Measurements from ENCODE around the gene FOXO4.
A peak's percentile ranks its signal among the peaks of the same experiment; 100 is the strongest.

Gene FOXO4

DNA sequence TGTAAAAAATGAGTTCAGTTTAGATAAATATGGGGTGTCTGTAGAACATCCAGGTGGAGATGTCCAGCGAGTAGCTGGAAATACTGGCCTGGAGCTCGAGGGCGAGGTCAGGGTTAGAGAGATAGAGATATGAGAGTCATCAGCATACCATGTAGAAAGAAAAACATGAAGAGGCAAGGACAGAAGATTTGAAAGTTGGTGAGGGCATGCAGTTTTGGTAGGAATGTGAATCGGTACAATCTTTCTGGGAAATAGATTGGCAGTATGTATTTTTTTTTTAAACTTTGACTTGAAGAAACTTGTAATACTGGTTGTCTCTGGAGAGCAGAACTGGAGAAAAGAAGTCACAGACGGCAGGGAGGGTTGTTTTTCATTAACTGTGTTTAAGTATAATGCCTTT, 25.1 kb upstream of the FOXO4 start:
- H3K27ac ChIP-seq (ENCODE audit: low read depth, low read length): no peak overlapping the region
- no peak overlapping the region for H2AFZ ChIP-seq (ENCODE audit: low read length, unreplicated experiment)
- no peak overlapping the region for H3K4me3 ChIP-seq (ENCODE audit: low read depth, low read length)
- H3K27me3 ChIP-seq (ENCODE audit: insufficient read depth, low read length): no peaks in the 10 kb centered on the region
- H3K36me3 ChIP-seq (ENCODE audit: insufficient read depth, low read length): no peaks in the 10 kb centered on the region
- peaks cover 21% of the 10 kb centered on the region for H3K79me2 ChIP-seq (ENCODE audit: control insufficient read depth, insufficient read depth, low read length, unreplicated experiment)
- H3K4me1 ChIP-seq (ENCODE audit: control insufficient read depth, insufficient read depth, low read length, unreplicated experiment): peaks cover 5% of the 10 kb centered on the region

DNA sequence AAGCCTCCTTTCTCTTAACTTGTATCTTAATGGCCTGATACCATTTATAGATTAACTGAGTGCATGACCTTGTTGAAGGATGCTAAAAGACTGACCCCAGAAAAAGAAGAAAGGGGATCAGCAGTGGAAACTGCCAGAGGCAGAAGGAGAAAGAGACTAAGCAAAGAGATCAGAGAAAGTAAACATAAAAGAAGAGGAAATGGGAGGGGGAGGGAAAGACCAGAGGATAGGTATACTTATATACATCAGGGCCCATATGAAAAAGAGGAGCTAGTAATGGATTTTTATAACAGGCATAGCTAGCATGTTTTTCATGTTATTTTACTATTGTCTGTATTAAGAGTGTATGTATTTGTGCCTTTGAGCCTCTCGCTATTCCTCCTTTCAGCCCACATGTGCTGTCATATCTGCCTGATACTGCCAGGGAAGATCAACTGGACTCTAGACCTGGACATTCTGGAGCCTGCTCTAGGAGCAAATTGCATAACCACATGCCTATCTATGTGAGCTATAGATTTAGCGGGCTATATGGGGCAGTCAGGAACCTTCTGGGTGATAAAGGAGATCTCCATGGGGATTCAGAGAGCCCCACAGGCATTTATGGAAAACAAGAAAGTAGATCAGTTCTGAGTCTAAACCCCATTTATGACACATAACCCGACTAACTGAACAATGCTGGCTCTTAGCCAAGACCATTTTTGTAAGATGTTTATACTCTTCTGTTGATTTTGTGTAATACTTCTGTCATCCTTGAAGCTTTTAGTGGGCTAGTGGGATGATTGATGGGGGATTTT, 14.1 kb upstream of the FOXO4 start:
- Histone ChIP-seq H3K36me3 (ENCODE audit: insufficient read depth, low read length) (no peaks in the 10 kb centered on the region), H2AFZ (ENCODE audit: low read length, unreplicated experiment) (no peak overlapping the region), H3K4me1 (ENCODE audit: control insufficient read depth, insufficient read depth, low read length, unreplicated experiment) (peaks cover 6% of the 10 kb centered on the region), H3K27ac (ENCODE audit: low read depth, low read length) (no peak overlapping the region), H3K79me2 (ENCODE audit: control insufficient read depth, insufficient read depth, low read length, unreplicated experiment) (no peaks in the 10 kb centered on the region), H3K27me3 (ENCODE audit: insufficient read depth, low read length) (no peaks in the 10 kb centered on the region), H3K4me3 (ENCODE audit: low read depth, low read length) (no peak overlapping the region)

DNA sequence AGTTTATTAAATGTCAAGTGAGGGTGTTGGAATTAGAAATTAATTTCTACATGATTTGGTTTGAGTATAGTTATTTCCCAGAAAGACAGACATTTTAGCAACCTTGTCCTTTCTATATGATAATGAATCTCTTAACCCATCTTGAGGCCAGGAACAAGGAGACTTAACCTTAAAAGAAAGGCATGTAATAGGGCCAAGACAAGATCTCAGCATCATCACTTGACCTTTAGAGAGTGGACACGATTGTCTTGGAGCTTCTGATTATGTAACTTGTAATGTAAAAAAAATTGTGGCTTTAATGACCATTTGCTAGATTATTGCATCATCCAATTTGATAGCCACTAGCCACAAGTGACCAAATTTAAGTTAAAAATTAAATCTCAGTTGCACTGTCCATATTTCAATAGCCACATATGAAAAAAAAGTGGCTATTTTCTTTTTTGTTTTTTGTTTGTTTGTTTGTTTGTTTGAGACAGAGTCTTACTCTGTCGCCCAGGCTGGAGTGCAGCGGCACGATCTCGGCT, 13.5 kb upstream of the FOXO4 start:
- Histone ChIP-seq H3K4me1 (ENCODE audit: control insufficient read depth, insufficient read depth, low read length, unreplicated experiment) (peaks cover 6% of the 10 kb centered on the region), H3K27ac (ENCODE audit: low read depth, low read length) (no peak overlapping the region), H3K4me3 (ENCODE audit: low read depth, low read length) (no peak overlapping the region), H3K79me2 (ENCODE audit: control insufficient read depth, insufficient read depth, low read length, unreplicated experiment) (no peaks in the 10 kb centered on the region), H3K36me3 (ENCODE audit: insufficient read depth, low read length) (no peaks in the 10 kb centered on the region), H3K27me3 (ENCODE audit: insufficient read depth, low read length) (no peaks in the 10 kb centered on the region), H2AFZ (ENCODE audit: low read length, unreplicated experiment) (no peak overlapping the region)

DNA sequence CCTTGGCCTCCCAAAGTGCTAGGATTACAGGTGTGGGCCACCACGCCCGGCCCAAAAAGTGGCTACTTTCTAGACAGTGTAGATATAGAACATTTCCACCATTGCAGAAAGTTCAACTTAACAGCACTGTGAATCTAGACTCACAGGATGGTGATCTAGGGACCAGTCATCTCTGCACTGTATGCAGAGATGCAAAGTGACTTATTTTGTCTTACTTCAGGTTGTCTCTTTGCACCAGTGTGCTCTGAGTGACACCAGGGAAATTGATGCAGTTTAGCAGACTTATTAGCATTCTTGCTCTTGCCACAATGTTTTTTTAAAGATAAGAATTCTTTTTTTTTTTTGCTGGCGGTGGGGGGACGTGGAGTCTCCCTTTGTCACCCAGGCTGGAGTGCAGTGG, 12.8 kb upstream of the FOXO4 start:
- H3K27me3 ChIP-seq (ENCODE audit: insufficient read depth, low read length): no peaks in the 10 kb centered on the region
- no peaks in the 10 kb centered on the region for H3K36me3 ChIP-seq (ENCODE audit: insufficient read depth, low read length)
- peaks cover 6% of the 10 kb centered on the region for H3K4me1 ChIP-seq (ENCODE audit: control insufficient read depth, insufficient read depth, low read length, unreplicated experiment)
- no peak overlapping the region for H3K4me3 ChIP-seq (ENCODE audit: low read depth, low read length)
- H3K27ac ChIP-seq (ENCODE audit: low read depth, low read length): no peak overlapping the region
- no peaks in the 10 kb centered on the region for H3K79me2 ChIP-seq (ENCODE audit: control insufficient read depth, insufficient read depth, low read length, unreplicated experiment)
- H2AFZ ChIP-seq (ENCODE audit: low read length, unreplicated experiment): no peak overlapping the region

DNA sequence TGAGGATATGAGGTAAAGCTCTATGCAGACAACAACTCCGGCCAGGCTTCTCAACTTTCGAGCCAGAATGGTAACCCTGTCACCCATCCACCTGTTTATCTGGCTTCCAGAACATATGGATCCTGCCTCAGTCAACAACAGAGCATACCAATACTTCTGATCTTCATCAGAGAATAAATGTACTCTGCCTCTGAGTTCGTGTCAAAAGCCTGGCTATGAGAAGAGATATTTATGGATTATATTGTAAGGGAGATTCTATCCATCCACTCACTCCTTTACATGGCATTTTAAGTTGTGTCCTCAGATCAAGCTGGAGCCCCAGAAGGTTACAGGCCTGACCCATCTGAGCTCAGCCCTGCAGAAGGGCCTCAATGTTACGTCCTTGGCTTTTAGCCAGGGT, 9.8 kb upstream of the FOXO4 start:
- Histone ChIP-seq H3K4me1 (ENCODE audit: control insufficient read depth, insufficient read depth, low read length, unreplicated experiment) (peaks cover 6% of the 10 kb centered on the region), H3K79me2 (ENCODE audit: control insufficient read depth, insufficient read depth, low read length, unreplicated experiment) (no peaks in the 10 kb centered on the region), H3K36me3 (ENCODE audit: insufficient read depth, low read length) (no peaks in the 10 kb centered on the region), H3K27ac (ENCODE audit: low read depth, low read length) (no peak overlapping the region), H3K4me3 (ENCODE audit: low read depth, low read length) (no peak overlapping the region), H2AFZ (ENCODE audit: low read length, unreplicated experiment) (no peak overlapping the region), H3K27me3 (ENCODE audit: insufficient read depth, low read length) (no peaks in the 10 kb centered on the region)

DNA sequence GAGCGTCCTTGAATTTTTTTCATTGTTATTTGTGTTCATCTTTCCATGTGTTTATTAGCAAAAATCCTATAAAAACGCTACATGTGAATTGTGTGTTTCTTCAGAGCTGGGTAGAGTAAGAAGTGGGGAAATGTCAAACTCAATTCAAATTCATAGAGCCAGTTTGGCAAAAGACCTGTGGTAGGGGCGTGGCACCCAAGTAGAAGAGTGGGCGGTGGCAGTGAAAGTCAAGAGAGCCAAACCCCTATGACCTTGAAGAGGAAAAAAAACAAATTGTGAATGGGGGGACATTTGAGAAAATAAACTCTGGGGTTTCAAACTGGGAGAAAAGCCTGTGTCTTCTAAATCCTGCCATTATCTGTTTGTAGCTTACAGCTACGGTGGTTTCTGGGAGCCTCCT, 4.4 kb upstream of the FOXO4 start:
- Histone ChIP-seq H3K27me3 (ENCODE audit: insufficient read depth, low read length) (no peaks in the 10 kb centered on the region), H2AFZ (ENCODE audit: low read length, unreplicated experiment) (no peak overlapping the region)

DNA sequence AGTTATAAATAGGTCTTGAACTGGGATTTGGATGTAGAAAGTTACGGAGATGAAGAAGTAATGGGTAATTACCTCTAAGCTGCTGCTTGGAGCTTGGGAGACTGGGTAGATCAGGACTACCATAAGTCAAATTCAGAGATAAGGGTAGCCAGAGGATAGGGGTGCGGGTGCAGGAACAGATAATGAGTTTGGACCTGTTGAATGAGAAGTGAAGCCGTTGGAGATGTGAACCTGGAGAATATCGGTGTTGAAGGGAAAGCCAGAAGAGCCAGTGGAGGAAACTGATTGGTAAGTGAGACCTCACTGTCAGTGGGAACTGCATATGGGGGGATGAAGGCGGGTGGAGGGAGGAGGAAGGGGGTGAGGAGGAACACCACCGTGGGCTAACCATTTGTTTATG, 618 bp upstream of the FOXO4 start:
- peak overlapping the region; percentile 93 for H2AFZ ChIP-seq (ENCODE audit: low read length, unreplicated experiment)
- H3K27me3 ChIP-seq (ENCODE audit: insufficient read depth, low read length): no peaks in the 10 kb centered on the region
- H3K36me3 ChIP-seq (ENCODE audit: insufficient read depth, low read length): no peaks in the 10 kb centered on the region
- no peaks in the 10 kb centered on the region for H3K79me2 ChIP-seq (ENCODE audit: control insufficient read depth, insufficient read depth, low read length, unreplicated experiment)
- no peaks in the 10 kb centered on the region for H3K4me1 ChIP-seq (ENCODE audit: control insufficient read depth, insufficient read depth, low read length, unreplicated experiment)
- peak overlapping the region; percentile 89 for H3K4me3 ChIP-seq (ENCODE audit: low read depth, low read length)
- H3K27ac ChIP-seq (ENCODE audit: low read depth, low read length): no peak overlapping the region

More for the DNA sequence above, 4.4 kb upstream of the FOXO4 start:
- Histone ChIP-seq H3K4me3 (ENCODE audit: low read depth, low read length) (no peak overlapping the region), H3K36me3 (ENCODE audit: insufficient read depth, low read length) (no peaks in the 10 kb centered on the region), H3K79me2 (ENCODE audit: control insufficient read depth, insufficient read depth, low read length, unreplicated experiment) (no peaks in the 10 kb centered on the region), H3K27ac (ENCODE audit: low read depth, low read length) (no peak overlapping the region), H3K4me1 (ENCODE audit: control insufficient read depth, insufficient read depth, low read length, unreplicated experiment) (no peaks in the 10 kb centered on the region)

DNA sequence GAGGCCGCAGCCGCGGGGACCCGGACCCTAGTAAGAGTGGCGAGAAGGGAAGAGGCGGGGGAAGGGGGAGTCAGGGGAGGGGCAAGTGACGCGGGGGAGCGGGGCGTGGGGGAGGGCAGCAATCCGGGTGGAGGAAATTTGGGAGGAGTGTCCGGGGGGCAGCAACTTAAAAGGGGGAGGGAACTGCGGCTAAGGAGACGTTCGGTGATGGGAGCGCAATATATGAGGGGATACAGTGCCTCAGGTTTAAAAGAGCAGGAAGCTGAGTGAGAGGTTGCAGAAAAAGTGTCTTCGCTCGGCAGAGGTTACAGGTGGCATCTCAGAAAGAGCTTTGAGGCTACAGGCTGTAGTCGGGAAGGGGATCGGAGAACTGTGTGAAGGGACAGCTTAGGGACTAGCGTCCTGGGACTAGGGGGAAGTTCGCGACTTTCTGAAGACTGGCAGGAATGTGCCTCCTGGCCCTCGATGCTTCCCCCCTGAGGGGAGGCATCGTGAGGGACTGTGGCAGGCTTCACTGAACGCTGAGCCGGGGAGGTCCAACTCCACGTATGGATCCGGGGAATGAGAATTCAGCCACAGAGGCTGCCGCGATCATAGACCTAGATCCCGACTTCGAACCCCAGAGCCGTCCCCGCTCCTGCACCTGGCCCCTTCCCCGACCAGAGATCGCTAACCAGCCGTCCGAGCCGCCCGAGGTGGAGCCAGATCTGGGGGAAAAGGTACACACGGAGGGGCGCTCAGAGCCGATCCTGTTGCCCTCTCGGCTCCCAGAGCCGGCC, 519 bp downstream of the FOXO4 start:
- no peak overlapping the region for H3K27ac ChIP-seq (ENCODE audit: low read depth, low read length)
- no peaks in the 10 kb centered on the region for H3K27me3 ChIP-seq (ENCODE audit: insufficient read depth, low read length)
- H3K79me2 ChIP-seq (ENCODE audit: control insufficient read depth, insufficient read depth, low read length, unreplicated experiment): no peaks in the 10 kb centered on the region
- no peak overlapping the region for H2AFZ ChIP-seq (ENCODE audit: low read length, unreplicated experiment)
- no peaks in the 10 kb centered on the region for H3K36me3 ChIP-seq (ENCODE audit: insufficient read depth, low read length)
- peak overlapping the region; percentile 89 for H3K4me3 ChIP-seq (ENCODE audit: low read depth, low read length)
- no peaks in the 10 kb centered on the region for H3K4me1 ChIP-seq (ENCODE audit: control insufficient read depth, insufficient read depth, low read length, unreplicated experiment)

DNA sequence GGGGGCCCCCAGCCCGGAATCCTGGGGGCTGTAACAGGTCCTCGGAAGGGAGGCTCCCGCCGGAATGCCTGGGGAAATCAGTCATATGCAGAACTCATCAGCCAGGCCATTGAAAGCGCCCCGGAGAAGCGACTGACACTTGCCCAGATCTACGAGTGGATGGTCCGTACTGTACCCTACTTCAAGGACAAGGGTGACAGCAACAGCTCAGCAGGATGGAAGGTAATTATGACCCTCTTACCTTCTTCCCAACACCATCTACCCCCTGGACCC, 1.0 kb downstream of the FOXO4 start:
- Histone ChIP-seq H3K27ac (ENCODE audit: low read depth, low read length) (no peak overlapping the region), H3K4me1 (ENCODE audit: control insufficient read depth, insufficient read depth, low read length, unreplicated experiment) (no peaks in the 10 kb centered on the region), H2AFZ (ENCODE audit: low read length, unreplicated experiment) (no peak overlapping the region), H3K36me3 (ENCODE audit: insufficient read depth, low read length) (no peaks in the 10 kb centered on the region), H3K27me3 (ENCODE audit: insufficient read depth, low read length) (no peaks in the 10 kb centered on the region), H3K4me3 (ENCODE audit: low read depth, low read length) (peak overlapping the region; percentile 89), H3K79me2 (ENCODE audit: control insufficient read depth, insufficient read depth, low read length, unreplicated experiment) (no peaks in the 10 kb centered on the region)

DNA sequence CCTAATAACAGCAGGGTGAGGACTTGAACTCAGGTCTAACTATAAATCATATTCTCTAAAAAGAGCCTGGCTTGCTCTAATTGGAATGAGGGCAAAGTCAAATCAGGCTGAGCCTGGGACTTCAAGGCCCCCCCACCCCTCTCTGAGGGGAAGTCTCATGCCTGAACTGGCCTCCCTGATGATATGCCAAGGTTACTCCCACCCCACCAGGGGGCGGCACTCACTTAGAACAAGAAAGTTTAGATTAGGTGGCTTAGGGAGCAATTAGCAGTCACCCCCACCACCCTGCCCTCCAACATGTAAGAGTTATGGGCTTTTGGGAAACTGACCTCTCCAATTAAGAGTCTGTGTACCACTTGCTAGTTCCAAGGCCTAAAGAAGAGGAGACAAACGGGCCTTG, 2.7 kb downstream of the FOXO4 start:
- H3K27me3 ChIP-seq (ENCODE audit: insufficient read depth, low read length): no peaks in the 10 kb centered on the region
- no peak overlapping the region for H3K27ac ChIP-seq (ENCODE audit: low read depth, low read length)
- H3K36me3 ChIP-seq (ENCODE audit: insufficient read depth, low read length): no peaks in the 10 kb centered on the region
- H3K4me1 ChIP-seq (ENCODE audit: control insufficient read depth, insufficient read depth, low read length, unreplicated experiment): no peaks in the 10 kb centered on the region
- H3K79me2 ChIP-seq (ENCODE audit: control insufficient read depth, insufficient read depth, low read length, unreplicated experiment): no peaks in the 10 kb centered on the region
- no peak overlapping the region for H3K4me3 ChIP-seq (ENCODE audit: low read depth, low read length)
- H2AFZ ChIP-seq (ENCODE audit: low read length, unreplicated experiment): no peak overlapping the region

DNA sequence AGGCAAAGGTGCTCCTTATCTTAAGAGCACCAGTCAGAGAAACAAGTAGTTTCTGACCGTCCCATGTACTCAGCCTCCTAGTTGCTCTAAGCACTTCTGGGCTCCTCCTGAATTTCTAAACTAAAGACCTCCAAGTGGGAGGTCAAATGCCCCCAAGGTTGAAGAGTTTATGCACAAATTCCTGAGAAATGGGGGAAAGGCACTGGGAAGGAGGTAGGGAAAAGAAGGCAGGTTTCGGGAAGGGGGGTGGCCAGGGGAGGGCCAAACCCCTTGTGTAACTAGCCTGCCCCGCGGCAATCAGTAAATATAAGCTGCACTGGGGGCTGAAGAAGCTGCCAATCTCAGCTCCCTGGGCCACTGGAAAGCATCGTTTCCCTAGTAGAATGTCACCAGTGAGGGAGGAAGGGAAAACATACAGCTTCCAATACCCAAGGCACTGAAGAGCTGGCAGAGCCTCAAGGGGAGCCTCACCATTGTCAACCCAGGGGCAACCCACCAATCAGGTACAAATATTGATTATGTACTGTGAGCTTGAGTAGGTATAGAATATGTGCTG, 3.4 kb downstream of the FOXO4 start:
- Histone ChIP-seq H3K4me3 (ENCODE audit: low read depth, low read length) (no peak overlapping the region), H3K27ac (ENCODE audit: low read depth, low read length) (no peak overlapping the region), H3K27me3 (ENCODE audit: insufficient read depth, low read length) (no peaks in the 10 kb centered on the region)

More for the DNA sequence above, 3.4 kb downstream of the FOXO4 start:
- Histone ChIP-seq H2AFZ (ENCODE audit: low read length, unreplicated experiment) (no peak overlapping the region), H3K36me3 (ENCODE audit: insufficient read depth, low read length) (no peaks in the 10 kb centered on the region), H3K79me2 (ENCODE audit: control insufficient read depth, insufficient read depth, low read length, unreplicated experiment) (no peaks in the 10 kb centered on the region), H3K4me1 (ENCODE audit: control insufficient read depth, insufficient read depth, low read length, unreplicated experiment) (peaks cover 4% of the 10 kb centered on the region)
